GM23338 (cell line): ENCODE measurements around the gene MYH13. TPM values are rescaled to one million over a fixed set of nuclear protein-coding genes. Genes with fewer than 3 reads are reported as not detected.

ENCODE experiments used
- ATAC-seq: fragments of 200-7000 bp; cut with Tn5 transposase; 3 replicates; pipeline ENCODE4 v1.9.1; 2020
- DNase-seq: peaks from one replicate; pipeline ENCODE4 v3.0.0-alpha.2; 2015; ENCODE audit warnings: low spot score
- H2AFZ ChIP-seq: fragments of 200-600 bp; sonication (generic); 2 replicates; pipeline ENCODE4 v1.8.0; 2016; ENCODE audit warnings: antibody characterized with exemption, mild to moderate bottlenecking, moderate library complexity
- H3F3A ChIP-seq: fragments of 200-600 bp; sonication (generic); replicated peaks from 2 replicates; pipeline ENCODE4 v1.8.0; 2017; ENCODE audit warnings: antibody characterized with exemption, mixed run types, low read depth
- H3K27ac ChIP-seq: fragments of 200-600 bp; sonication (generic); 2 replicates; pipeline ENCODE4 v1.6.1; 2016; ENCODE audit warnings: low read depth
- H3K27me3 ChIP-seq: fragments of 200-600 bp; sonication (generic); 2 replicates; pipeline ENCODE4 v1.8.0; 2016; ENCODE audit warnings: mild to moderate bottlenecking, mixed run types, moderate library complexity; ENCODE audit not compliant: insufficient read depth
- H3K36me3 ChIP-seq: fragments of 200-600 bp; sonication (generic); 2 replicates; pipeline ENCODE4 v1.8.0; 2016; ENCODE audit warnings: mild to moderate bottlenecking; ENCODE audit not compliant: insufficient read depth
- H3K4me1 ChIP-seq: fragments of 200-600 bp; sonication (generic); 2 replicates; pipeline ENCODE4 v1.8.0; 2016; ENCODE audit warnings: mild to moderate bottlenecking, moderate library complexity; ENCODE audit not compliant: insufficient read depth
- H3K4me2 ChIP-seq: fragments of 200-600 bp; sonication (generic); 2 replicates; pipeline ENCODE4 v1.7.1; 2017; ENCODE audit warnings: mixed run types
- H3K4me3 ChIP-seq: fragments of 200-600 bp; sonication (generic); 2 replicates; pipeline ENCODE4 v1.6.1; 2016; ENCODE audit warnings: mixed run types
- H3K79me2 ChIP-seq: fragments of 200-600 bp; sonication (generic); replicated peaks from 2 replicates; pipeline ENCODE4 v1.8.0; 2017; ENCODE audit warnings: mild to moderate bottlenecking; ENCODE audit not compliant: insufficient read depth
- H3K9me2 ChIP-seq: fragments of 200-600 bp; sonication (generic); 2 replicates; pipeline ENCODE4 v1.8.0; 2017; ENCODE audit not compliant: insufficient read depth
- H4K20me1 ChIP-seq: fragments of 200-600 bp; sonication (generic); replicated peaks from 2 replicates; pipeline ENCODE4 v1.8.0; 2017; ENCODE audit warnings: mild to moderate bottlenecking; ENCODE audit not compliant: insufficient read depth
- H3K27ac Mint-ChIP-seq: 2 replicates; pipeline ENCODE4 v1.8.0; 2020; ENCODE audit warnings: inconsistent platforms, mild to moderate bottlenecking, moderate library complexity, mixed read lengths
- H3K27me3 Mint-ChIP-seq: 3 replicates; pipeline ENCODE4 v1.8.0; 2022; ENCODE audit warnings: low read depth, mild to moderate bottlenecking, moderate library complexity, mixed read lengths, inconsistent platforms; ENCODE audit not compliant: insufficient read depth, poor library complexity
- H3K36me3 Mint-ChIP-seq: 3 replicates; pipeline ENCODE4 v1.8.0; 2021; ENCODE audit warnings: low read depth, mild to moderate bottlenecking, inconsistent platforms, moderate library complexity, mixed read lengths
- H3K4me1 Mint-ChIP-seq: 3 replicates; pipeline ENCODE4 v1.8.0; 2020; ENCODE audit warnings: mild to moderate bottlenecking, inconsistent platforms, mixed read lengths
- H3K4me3 Mint-ChIP-seq: 3 replicates; pipeline ENCODE4 v1.8.0; 2021; ENCODE audit warnings: moderate library complexity, mild to moderate bottlenecking, inconsistent platforms, mixed read lengths
- H3K9me3 Mint-ChIP-seq: 3 replicates; pipeline ENCODE4 v1.8.0; 2020; ENCODE audit warnings: moderate library complexity, mild to moderate bottlenecking, inconsistent platforms, mixed read lengths
- CREB1 ChIP-seq: fragments of 250-450 bp; sonication (Bioruptor Pico); IDR thresholded peaks from 2 replicates; pipeline ENCODE4 v1.5.0; 2020; ENCODE audit warnings: low read depth, mild to moderate bottlenecking, moderate library complexity
- CTCF ChIP-seq, 2 experiments: fragments of 200-600 bp in 1 of 2; sonication (generic) in 1 of 2; conservative IDR thresholded peaks; 2 replicates each; pipeline versions ENCODE4 v1.5.1 to v1.6.1; 2016 to 2017; ENCODE audit warnings: antibody characterized with exemption in 2 of 2, low read depth in 2 of 2, mild to moderate bottlenecking in 2 of 2, moderate library complexity in 1 of 2
- EZH2 ChIP-seq: fragments of 200-600 bp; sonication (generic); IDR thresholded peaks from one replicate; pipeline ENCODE4 v1.8.0; 2017; ENCODE audit warnings: antibody characterized with exemption, mild to moderate bottlenecking, low read depth; ENCODE audit not compliant: unreplicated experiment
- EZH2phosphoT487 ChIP-seq: fragments of 200-600 bp; sonication (generic); IDR thresholded peaks from one replicate; pipeline ENCODE4 v1.8.1; 2018; ENCODE audit warnings: antibody characterized with exemption; ENCODE audit not compliant: unreplicated experiment
- JUNB ChIP-seq: IDR thresholded peaks from one replicate; pipeline ENCODE4 v1.6.1; 2016; ENCODE audit warnings: antibody characterized with exemption; ENCODE audit not compliant: unreplicated experiment
- POLR2AphosphoS5 ChIP-seq: IDR thresholded peaks from 2 replicates; pipeline ENCODE4 v1.6.1; 2016; ENCODE audit warnings: antibody characterized with exemption, low read depth
- REST ChIP-seq: IDR thresholded peaks from one replicate; pipeline ENCODE4 v1.6.1; 2018; ENCODE audit warnings: antibody characterized with exemption; ENCODE audit not compliant: unreplicated experiment
- STAT1 ChIP-seq: IDR thresholded peaks from one replicate; pipeline ENCODE4 v1.6.1; 2016; ENCODE audit warnings: antibody characterized with exemption; ENCODE audit not compliant: unreplicated experiment
- ZNF114 ChIP-seq: fragments of 250-450 bp; sonication (Bioruptor Pico); IDR thresholded peaks from 2 replicates; pipeline ENCODE4 v1.5.0; 2020; ENCODE audit warnings: mild to moderate bottlenecking, moderate library complexity
- ZNF331 ChIP-seq: fragments of 250-450 bp; sonication (Bioruptor Pico); IDR thresholded peaks from 2 replicates; pipeline ENCODE4 v1.5.0; 2020; ENCODE audit warnings: low read depth, mild to moderate bottlenecking, moderate library complexity
- polyA plus RNA-seq: library from polyadenylated mRNA; unstranded; fragments of >200 nt; fragmentation: Nextera tagmentation; extraction: Ambion mirVana; gene quantifications from 2 replicates; pipeline ENCODE4 v1.2.1, GENCODE V29; 2016
- total RNA-seq: library from RNA; depleted of rRNA; stranded (reverse); fragments of >200 nt; shearing (Covaris generic); gene quantifications from 2 replicates; pipeline ENCODE4 v1.2.3, GENCODE V29; 2014

The MYH13 gene
- total and polyA plus RNA-seq, 2 experiments from 2014 or later: not detected

- TF ChIP-seq REST (no peak), EZH2 (no peak), CREB1 (CRISPR knock-in tag) (no peak), EZH2phosphoT487 (no peak), ZNF114 (CRISPR knock-in tag) (no peak), POLR2AphosphoS5 (no peak), ZNF331 (CRISPR knock-in tag) (no peak), JUNB (no peak)
These were observed 18.2 kb downstream of the MYH13 start (continued) for GRCh38 chr17:10354651-10355050.

- Mint-ChIP-seq H3K27ac (no peak overlapping the region), H3K36me3 (no peaks in the 10 kb centered on the region; the same call in 2 of the 3 replicates), H3K4me1 (no peaks in the 10 kb centered on the region), H3K27me3 (peaks cover 6% of the 10 kb centered on the region), H3K4me3 (no peak overlapping the region), H3K9me3 (no peaks in the 10 kb centered on the region)
- DNase-seq (no peak), ATAC-seq (no peak)
- Histone ChIP-seq H3K4me3 (no peak overlapping the region), H3K27me3 (no peaks in the 10 kb centered on the region), H3K9me2 (peaks cover 5% of the 10 kb centered on the region; the same call in 1 of the 2 replicates), H2AFZ (no peak overlapping the region), H3K4me2 (no peak overlapping the region), H3K27ac (no peak overlapping the region), H3F3A (no peaks in the 10 kb centered on the region), H3K36me3 (no peaks in the 10 kb centered on the region), H3K4me1 (no peaks in the 10 kb centered on the region), H3K79me2 (no peaks in the 10 kb centered on the region), H4K20me1 (no peaks in the 10 kb centered on the region)
- TF ChIP-seq EZH2phosphoT487: no peak
- TF ChIP-seq REST: no peak
- no peak for TF ChIP-seq ZNF331 (CRISPR knock-in tag)
- no peak for TF ChIP-seq CTCF (conservative IDR thresholded peaks at IDR 0.05; ENCODE audit: low read depth in 2 of 2)
- TF ChIP-seq JUNB: no peak
- no peak for TF ChIP-seq STAT1
- no peak for TF ChIP-seq ZNF114 (CRISPR knock-in tag)
- no peak for TF ChIP-seq EZH2
These were observed 19.9 kb downstream of the MYH13 start for GRCh38 chr17:10352893-10353292.
